GM23338 (cell line): Measurements from ENCODE around the gene PDCD7. TPM values are rescaled to one million over a fixed set of nuclear protein-coding genes. Genes with fewer than 3 reads are reported as not detected.

Experiments used
- ATAC-seq: fragments of 200-7000 bp; cut with Tn5 transposase; 3 replicates; pipeline ENCODE4 v1.9.1; 2020
- DNase-seq: peaks from one replicate; pipeline ENCODE4 v3.0.0-alpha.2; 2015; ENCODE audit warnings: low spot score
- H2AFZ ChIP-seq: fragments of 200-600 bp; sonication (generic); 2 replicates; pipeline ENCODE4 v1.8.0; 2016; ENCODE audit warnings: antibody characterized with exemption, mild to moderate bottlenecking, moderate library complexity
- H3F3A ChIP-seq: fragments of 200-600 bp; sonication (generic); replicated peaks from 2 replicates; pipeline ENCODE4 v1.8.0; 2017; ENCODE audit warnings: antibody characterized with exemption, mixed run types, low read depth
- H3K27ac ChIP-seq: fragments of 200-600 bp; sonication (generic); 2 replicates; pipeline ENCODE4 v1.6.1; 2016; ENCODE audit warnings: low read depth
- H3K27me3 ChIP-seq: fragments of 200-600 bp; sonication (generic); 2 replicates; pipeline ENCODE4 v1.8.0; 2016; ENCODE audit warnings: mild to moderate bottlenecking, mixed run types, moderate library complexity; ENCODE audit not compliant: insufficient read depth
- H3K36me3 ChIP-seq: fragments of 200-600 bp; sonication (generic); 2 replicates; pipeline ENCODE4 v1.8.0; 2016; ENCODE audit warnings: mild to moderate bottlenecking; ENCODE audit not compliant: insufficient read depth
- H3K4me1 ChIP-seq: fragments of 200-600 bp; sonication (generic); 2 replicates; pipeline ENCODE4 v1.8.0; 2016; ENCODE audit warnings: mild to moderate bottlenecking, moderate library complexity; ENCODE audit not compliant: insufficient read depth
- H3K4me2 ChIP-seq: fragments of 200-600 bp; sonication (generic); 2 replicates; pipeline ENCODE4 v1.7.1; 2017; ENCODE audit warnings: mixed run types
- H3K4me3 ChIP-seq: fragments of 200-600 bp; sonication (generic); 2 replicates; pipeline ENCODE4 v1.6.1; 2016; ENCODE audit warnings: mixed run types
- H3K79me2 ChIP-seq: fragments of 200-600 bp; sonication (generic); replicated peaks from 2 replicates; pipeline ENCODE4 v1.8.0; 2017; ENCODE audit warnings: mild to moderate bottlenecking; ENCODE audit not compliant: insufficient read depth
- H3K9me2 ChIP-seq: fragments of 200-600 bp; sonication (generic); 2 replicates; pipeline ENCODE4 v1.8.0; 2017; ENCODE audit not compliant: insufficient read depth
- H4K20me1 ChIP-seq: fragments of 200-600 bp; sonication (generic); replicated peaks from 2 replicates; pipeline ENCODE4 v1.8.0; 2017; ENCODE audit warnings: mild to moderate bottlenecking; ENCODE audit not compliant: insufficient read depth
- H3K27ac Mint-ChIP-seq: 2 replicates; pipeline ENCODE4 v1.8.0; 2020; ENCODE audit warnings: inconsistent platforms, mild to moderate bottlenecking, moderate library complexity, mixed read lengths
- H3K27me3 Mint-ChIP-seq: 3 replicates; pipeline ENCODE4 v1.8.0; 2022; ENCODE audit warnings: low read depth, mild to moderate bottlenecking, moderate library complexity, mixed read lengths, inconsistent platforms; ENCODE audit not compliant: insufficient read depth, poor library complexity
- H3K36me3 Mint-ChIP-seq: 3 replicates; pipeline ENCODE4 v1.8.0; 2021; ENCODE audit warnings: low read depth, mild to moderate bottlenecking, inconsistent platforms, moderate library complexity, mixed read lengths
- H3K4me1 Mint-ChIP-seq: 3 replicates; pipeline ENCODE4 v1.8.0; 2020; ENCODE audit warnings: mild to moderate bottlenecking, inconsistent platforms, mixed read lengths
- H3K4me3 Mint-ChIP-seq: 3 replicates; pipeline ENCODE4 v1.8.0; 2021; ENCODE audit warnings: moderate library complexity, mild to moderate bottlenecking, inconsistent platforms, mixed read lengths
- H3K9me3 Mint-ChIP-seq: 3 replicates; pipeline ENCODE4 v1.8.0; 2020; ENCODE audit warnings: moderate library complexity, mild to moderate bottlenecking, inconsistent platforms, mixed read lengths
- CREB1 ChIP-seq: fragments of 250-450 bp; sonication (Bioruptor Pico); IDR thresholded peaks from 2 replicates; pipeline ENCODE4 v1.5.0; 2020; ENCODE audit warnings: low read depth, mild to moderate bottlenecking, moderate library complexity
- EZH2 ChIP-seq: fragments of 200-600 bp; sonication (generic); IDR thresholded peaks from one replicate; pipeline ENCODE4 v1.8.0; 2017; ENCODE audit warnings: antibody characterized with exemption, mild to moderate bottlenecking, low read depth; ENCODE audit not compliant: unreplicated experiment
- EZH2phosphoT487 ChIP-seq: fragments of 200-600 bp; sonication (generic); IDR thresholded peaks from one replicate; pipeline ENCODE4 v1.8.1; 2018; ENCODE audit warnings: antibody characterized with exemption; ENCODE audit not compliant: unreplicated experiment
- JUNB ChIP-seq: IDR thresholded peaks from one replicate; pipeline ENCODE4 v1.6.1; 2016; ENCODE audit warnings: antibody characterized with exemption; ENCODE audit not compliant: unreplicated experiment
- NANOG ChIP-seq: IDR thresholded peaks from 2 replicates; pipeline ENCODE4 v1.6.1; 2016; ENCODE audit warnings: antibody characterized with exemption, borderline replicate concordance
- POLR2AphosphoS5 ChIP-seq: IDR thresholded peaks from 2 replicates; pipeline ENCODE4 v1.6.1; 2016; ENCODE audit warnings: antibody characterized with exemption, low read depth
- STAT1 ChIP-seq: IDR thresholded peaks from one replicate; pipeline ENCODE4 v1.6.1; 2016; ENCODE audit warnings: antibody characterized with exemption; ENCODE audit not compliant: unreplicated experiment
- ZNF114 ChIP-seq: fragments of 250-450 bp; sonication (Bioruptor Pico); IDR thresholded peaks from 2 replicates; pipeline ENCODE4 v1.5.0; 2020; ENCODE audit warnings: mild to moderate bottlenecking, moderate library complexity
- ZNF331 ChIP-seq: fragments of 250-450 bp; sonication (Bioruptor Pico); IDR thresholded peaks from 2 replicates; pipeline ENCODE4 v1.5.0; 2020; ENCODE audit warnings: low read depth, mild to moderate bottlenecking, moderate library complexity
- polyA plus RNA-seq: library from polyadenylated mRNA; unstranded; fragments of >200 nt; fragmentation: Nextera tagmentation; extraction: Ambion mirVana; gene quantifications from 2 replicates; pipeline ENCODE4 v1.2.1, GENCODE V29; 2016
- total RNA-seq: library from RNA; depleted of rRNA; stranded (reverse); fragments of >200 nt; shearing (Covaris generic); gene quantifications from 2 replicates; pipeline ENCODE4 v1.2.3, GENCODE V29; 2014
- TF ChIP-seq, protein P1 (sequence below): fragments of 250-450 bp; sonication (Bioruptor Pico); IDR thresholded peaks from 2 replicates; pipeline ENCODE4 v1.5.0; 2020; ENCODE audit warnings: mild to moderate bottlenecking, moderate library complexity
- TF ChIP-seq, protein P2 (sequence below): IDR thresholded peaks from one replicate; pipeline ENCODE4 v1.6.1; 2018; ENCODE audit warnings: antibody characterized with exemption; ENCODE audit not compliant: unreplicated experiment
- TF ChIP-seq, protein P3 (sequence below): IDR thresholded peaks from 2 replicates; pipeline ENCODE4 v1.6.1; 2016; ENCODE audit warnings: antibody characterized with exemption
- TF ChIP-seq, protein P4 (sequence below), 2 experiments: fragments of 200-600 bp in 1 of 2; sonication (generic) in 1 of 2; conservative IDR thresholded peaks; 2 replicates each; pipeline versions ENCODE4 v1.5.1 to v1.6.1; 2016 to 2017; ENCODE audit warnings: antibody characterized with exemption in 2 of 2, low read depth in 2 of 2, mild to moderate bottlenecking in 2 of 2, moderate library complexity in 1 of 2

The PDCD7 gene
- total and polyA plus RNA-seq, 2 experiments from 2014 or later: 16.8 to 21.2 TPM

DNA sequence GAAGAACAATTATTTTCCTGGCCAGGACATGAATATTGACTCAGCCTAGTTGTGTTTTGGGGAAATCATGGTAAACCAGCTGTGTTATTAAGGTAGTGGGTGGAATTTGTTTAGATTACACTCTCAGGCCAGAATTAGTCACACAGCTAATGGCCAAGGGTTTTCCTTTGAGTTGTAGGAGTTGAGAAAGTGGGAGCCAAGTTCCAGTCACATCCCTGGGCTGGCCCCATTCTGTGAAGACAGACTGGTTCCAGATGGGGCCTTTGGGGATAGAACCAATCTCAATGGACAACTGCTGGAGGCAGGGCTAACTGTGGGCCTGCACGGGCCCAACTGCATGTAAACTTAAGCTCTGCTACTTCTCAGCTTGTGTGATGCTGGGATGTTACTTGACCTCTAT lies 64.4 kb downstream of the PDCD7 start:
- Mint-ChIP-seq H3K36me3 (no peaks in the 10 kb centered on the region; the same call in 2 of the 3 replicates), H3K4me3 (no peak overlapping the region), H3K9me3 (peaks cover 5% of the 10 kb centered on the region; the same call in 1 of the 3 replicates), H3K27ac (no peak overlapping the region), H3K27me3 (peaks cover 17% of the 10 kb centered on the region), H3K4me1 (peaks cover 23% of the 10 kb centered on the region)
- TF ChIP-seq EZH2: no peak
- TF ChIP-seq, protein P1, sequence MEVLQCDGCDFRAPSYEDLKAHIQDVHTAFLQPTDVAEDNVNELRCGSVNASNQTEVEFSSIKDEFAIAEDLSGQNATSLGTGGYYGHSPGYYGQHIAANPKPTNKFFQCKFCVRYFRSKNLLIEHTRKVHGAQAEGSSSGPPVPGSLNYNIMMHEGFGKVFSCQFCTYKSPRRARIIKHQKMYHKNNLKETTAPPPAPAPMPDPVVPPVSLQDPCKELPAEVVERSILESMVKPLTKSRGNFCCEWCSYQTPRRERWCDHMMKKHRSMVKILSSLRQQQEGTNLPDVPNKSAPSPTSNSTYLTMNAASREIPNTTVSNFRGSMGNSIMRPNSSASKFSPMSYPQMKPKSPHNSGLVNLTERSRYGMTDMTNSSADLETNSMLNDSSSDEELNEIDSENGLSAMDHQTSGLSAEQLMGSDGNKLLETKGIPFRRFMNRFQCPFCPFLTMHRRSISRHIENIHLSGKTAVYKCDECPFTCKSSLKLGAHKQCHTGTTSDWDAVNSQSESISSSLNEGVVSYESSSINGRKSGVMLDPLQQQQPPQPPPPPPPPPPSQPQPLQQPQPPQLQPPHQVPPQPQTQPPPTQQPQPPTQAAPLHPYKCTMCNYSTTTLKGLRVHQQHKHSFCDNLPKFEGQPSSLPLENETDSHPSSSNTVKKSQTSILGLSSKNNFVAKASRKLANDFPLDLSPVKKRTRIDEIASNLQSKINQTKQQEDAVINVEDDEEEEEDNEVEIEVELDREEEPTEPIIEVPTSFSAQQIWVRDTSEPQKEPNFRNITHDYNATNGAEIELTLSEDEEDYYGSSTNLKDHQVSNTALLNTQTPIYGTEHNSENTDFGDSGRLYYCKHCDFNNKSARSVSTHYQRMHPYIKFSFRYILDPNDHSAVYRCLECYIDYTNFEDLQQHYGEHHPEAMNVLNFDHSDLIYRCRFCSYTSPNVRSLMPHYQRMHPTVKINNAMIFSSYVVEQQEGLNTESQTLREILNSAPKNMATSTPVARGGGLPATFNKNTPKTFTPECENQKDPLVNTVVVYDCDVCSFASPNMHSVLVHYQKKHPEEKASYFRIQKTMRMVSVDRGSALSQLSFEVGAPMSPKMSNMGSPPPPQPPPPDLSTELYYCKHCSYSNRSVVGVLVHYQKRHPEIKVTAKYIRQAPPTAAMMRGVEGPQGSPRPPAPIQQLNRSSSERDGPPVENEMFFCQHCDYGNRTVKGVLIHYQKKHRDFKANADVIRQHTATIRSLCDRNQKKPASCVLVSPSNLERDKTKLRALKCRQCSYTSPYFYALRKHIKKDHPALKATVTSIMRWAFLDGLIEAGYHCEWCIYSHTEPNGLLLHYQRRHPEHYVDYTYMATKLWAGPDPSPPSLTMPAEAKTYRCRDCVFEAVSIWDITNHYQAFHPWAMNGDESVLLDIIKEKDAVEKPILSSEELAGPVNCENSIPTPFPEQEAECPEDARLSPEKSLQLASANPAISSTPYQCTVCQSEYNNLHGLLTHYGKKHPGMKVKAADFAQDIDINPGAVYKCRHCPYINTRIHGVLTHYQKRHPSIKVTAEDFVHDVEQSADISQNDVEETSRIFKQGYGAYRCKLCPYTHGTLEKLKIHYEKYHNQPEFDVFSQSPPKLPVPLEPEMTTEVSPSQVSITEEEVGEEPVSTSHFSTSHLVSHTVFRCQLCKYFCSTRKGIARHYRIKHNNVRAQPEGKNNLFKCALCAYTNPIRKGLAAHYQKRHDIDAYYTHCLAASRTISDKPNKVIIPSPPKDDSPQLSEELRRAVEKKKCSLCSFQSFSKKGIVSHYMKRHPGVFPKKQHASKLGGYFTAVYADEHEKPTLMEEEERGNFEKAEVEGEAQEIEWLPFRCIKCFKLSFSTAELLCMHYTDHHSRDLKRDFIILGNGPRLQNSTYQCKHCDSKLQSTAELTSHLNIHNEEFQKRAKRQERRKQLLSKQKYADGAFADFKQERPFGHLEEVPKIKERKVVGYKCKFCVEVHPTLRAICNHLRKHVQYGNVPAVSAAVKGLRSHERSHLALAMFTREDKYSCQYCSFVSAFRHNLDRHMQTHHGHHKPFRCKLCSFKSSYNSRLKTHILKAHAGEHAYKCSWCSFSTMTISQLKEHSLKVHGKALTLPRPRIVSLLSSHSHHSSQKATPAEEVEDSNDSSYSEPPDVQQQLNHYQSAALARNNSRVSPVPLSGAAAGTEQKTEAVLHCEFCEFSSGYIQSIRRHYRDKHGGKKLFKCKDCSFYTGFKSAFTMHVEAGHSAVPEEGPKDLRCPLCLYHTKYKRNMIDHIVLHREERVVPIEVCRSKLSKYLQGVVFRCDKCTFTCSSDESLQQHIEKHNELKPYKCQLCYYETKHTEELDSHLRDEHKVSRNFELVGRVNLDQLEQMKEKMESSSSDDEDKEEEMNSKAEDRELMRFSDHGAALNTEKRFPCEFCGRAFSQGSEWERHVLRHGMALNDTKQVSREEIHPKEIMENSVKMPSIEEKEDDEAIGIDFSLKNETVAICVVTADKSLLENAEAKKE (CRISPR knock-in tag): no peak
- no peak for TF ChIP-seq NANOG
- TF ChIP-seq, protein P2, sequence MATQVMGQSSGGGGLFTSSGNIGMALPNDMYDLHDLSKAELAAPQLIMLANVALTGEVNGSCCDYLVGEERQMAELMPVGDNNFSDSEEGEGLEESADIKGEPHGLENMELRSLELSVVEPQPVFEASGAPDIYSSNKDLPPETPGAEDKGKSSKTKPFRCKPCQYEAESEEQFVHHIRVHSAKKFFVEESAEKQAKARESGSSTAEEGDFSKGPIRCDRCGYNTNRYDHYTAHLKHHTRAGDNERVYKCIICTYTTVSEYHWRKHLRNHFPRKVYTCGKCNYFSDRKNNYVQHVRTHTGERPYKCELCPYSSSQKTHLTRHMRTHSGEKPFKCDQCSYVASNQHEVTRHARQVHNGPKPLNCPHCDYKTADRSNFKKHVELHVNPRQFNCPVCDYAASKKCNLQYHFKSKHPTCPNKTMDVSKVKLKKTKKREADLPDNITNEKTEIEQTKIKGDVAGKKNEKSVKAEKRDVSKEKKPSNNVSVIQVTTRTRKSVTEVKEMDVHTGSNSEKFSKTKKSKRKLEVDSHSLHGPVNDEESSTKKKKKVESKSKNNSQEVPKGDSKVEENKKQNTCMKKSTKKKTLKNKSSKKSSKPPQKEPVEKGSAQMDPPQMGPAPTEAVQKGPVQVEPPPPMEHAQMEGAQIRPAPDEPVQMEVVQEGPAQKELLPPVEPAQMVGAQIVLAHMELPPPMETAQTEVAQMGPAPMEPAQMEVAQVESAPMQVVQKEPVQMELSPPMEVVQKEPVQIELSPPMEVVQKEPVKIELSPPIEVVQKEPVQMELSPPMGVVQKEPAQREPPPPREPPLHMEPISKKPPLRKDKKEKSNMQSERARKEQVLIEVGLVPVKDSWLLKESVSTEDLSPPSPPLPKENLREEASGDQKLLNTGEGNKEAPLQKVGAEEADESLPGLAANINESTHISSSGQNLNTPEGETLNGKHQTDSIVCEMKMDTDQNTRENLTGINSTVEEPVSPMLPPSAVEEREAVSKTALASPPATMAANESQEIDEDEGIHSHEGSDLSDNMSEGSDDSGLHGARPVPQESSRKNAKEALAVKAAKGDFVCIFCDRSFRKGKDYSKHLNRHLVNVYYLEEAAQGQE: no peak
- no peak for TF ChIP-seq STAT1
- TF ChIP-seq, protein P3, sequence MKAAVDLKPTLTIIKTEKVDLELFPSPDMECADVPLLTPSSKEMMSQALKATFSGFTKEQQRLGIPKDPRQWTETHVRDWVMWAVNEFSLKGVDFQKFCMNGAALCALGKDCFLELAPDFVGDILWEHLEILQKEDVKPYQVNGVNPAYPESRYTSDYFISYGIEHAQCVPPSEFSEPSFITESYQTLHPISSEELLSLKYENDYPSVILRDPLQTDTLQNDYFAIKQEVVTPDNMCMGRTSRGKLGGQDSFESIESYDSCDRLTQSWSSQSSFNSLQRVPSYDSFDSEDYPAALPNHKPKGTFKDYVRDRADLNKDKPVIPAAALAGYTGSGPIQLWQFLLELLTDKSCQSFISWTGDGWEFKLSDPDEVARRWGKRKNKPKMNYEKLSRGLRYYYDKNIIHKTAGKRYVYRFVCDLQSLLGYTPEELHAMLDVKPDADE: no peak
- TF ChIP-seq EZH2phosphoT487: no peak
- no peak for TF ChIP-seq ZNF331 (CRISPR knock-in tag)
- TF ChIP-seq JUNB: no peak
- no peak for TF ChIP-seq POLR2AphosphoS5
- TF ChIP-seq, protein P4, sequence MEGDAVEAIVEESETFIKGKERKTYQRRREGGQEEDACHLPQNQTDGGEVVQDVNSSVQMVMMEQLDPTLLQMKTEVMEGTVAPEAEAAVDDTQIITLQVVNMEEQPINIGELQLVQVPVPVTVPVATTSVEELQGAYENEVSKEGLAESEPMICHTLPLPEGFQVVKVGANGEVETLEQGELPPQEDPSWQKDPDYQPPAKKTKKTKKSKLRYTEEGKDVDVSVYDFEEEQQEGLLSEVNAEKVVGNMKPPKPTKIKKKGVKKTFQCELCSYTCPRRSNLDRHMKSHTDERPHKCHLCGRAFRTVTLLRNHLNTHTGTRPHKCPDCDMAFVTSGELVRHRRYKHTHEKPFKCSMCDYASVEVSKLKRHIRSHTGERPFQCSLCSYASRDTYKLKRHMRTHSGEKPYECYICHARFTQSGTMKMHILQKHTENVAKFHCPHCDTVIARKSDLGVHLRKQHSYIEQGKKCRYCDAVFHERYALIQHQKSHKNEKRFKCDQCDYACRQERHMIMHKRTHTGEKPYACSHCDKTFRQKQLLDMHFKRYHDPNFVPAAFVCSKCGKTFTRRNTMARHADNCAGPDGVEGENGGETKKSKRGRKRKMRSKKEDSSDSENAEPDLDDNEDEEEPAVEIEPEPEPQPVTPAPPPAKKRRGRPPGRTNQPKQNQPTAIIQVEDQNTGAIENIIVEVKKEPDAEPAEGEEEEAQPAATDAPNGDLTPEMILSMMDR (conservative IDR thresholded peaks at IDR 0.05; ENCODE audit: low read depth in 2 of 2): no peak
- TF ChIP-seq ZNF114 (CRISPR knock-in tag): no peak
- TF ChIP-seq CREB1 (CRISPR knock-in tag): no peak
- no peak overlapping the region for H3K4me3 ChIP-seq
- H3K27me3 ChIP-seq: peaks cover 11% of the 10 kb centered on the region
- no peak overlapping the region for H3K27ac ChIP-seq
- H3K4me2 ChIP-seq: no peak overlapping the region
- peaks cover 5% of the 10 kb centered on the region; the same call in 1 of the 2 replicates for H3F3A ChIP-seq
- no peak for ATAC-seq
- H2AFZ ChIP-seq: no peak overlapping the region
- DNase-seq: no peak
- no peaks in the 10 kb centered on the region for H3K79me2 ChIP-seq
- 0 out of 2 replicates have a peak, but pooled peaks cover 3% of the 10 kb centered on the region for H4K20me1 ChIP-seq
- no peaks in the 10 kb centered on the region for H3K36me3 ChIP-seq
- H3K4me1 ChIP-seq: peaks cover 25% of the 10 kb centered on the region
- H3K9me2 ChIP-seq: no peaks in the 10 kb centered on the region
